IMR-90 (cell line): ENCODE results near the gene PKDCC. TPM values are rescaled to one million over a fixed set of nuclear protein-coding genes. Genes with fewer than 3 reads are reported as not detected.

Source experiments
- ATAC-seq: fragments of 200-7000 bp; cut with Tn5 transposase; 2 replicates; pipeline ENCODE4 v1.9.1; 2020; ENCODE audit warnings: low read depth, mild to moderate bottlenecking, moderate library complexity
- BruUV-seq: library from RNA; stranded (reverse); fragments of 400-500 nt; replicated peaks from 2 replicates; lab custom pipeline; 2021; lab: Mats Ljungman, UMichigan
- CTCF ChIA-PET: fragments of 300-600 bp; formaldehyde crosslinking; extraction: SDS; loops from one replicate; lab custom pipeline; 2021; ENCODE audit warnings: antibody characterized with exemption; lab: Yijun Ruan, JAX
- POLR2A ChIA-PET: fragments of 300-600 bp; sonication (Branson Sonifier 250); formaldehyde crosslinking; loops from one replicate; lab custom pipeline; 2022; ENCODE audit warnings: antibody characterized with exemption; ENCODE audit not compliant: unreplicated experiment; lab: Charles Lee
- DNase-seq: peaks from one replicate; pipeline ENCODE4 v3.0.0; 2013
- H2AFZ ChIP-seq: replicated peaks from 2 replicates; pipeline ENCODE3; 2013; ENCODE audit warnings: low read length, mild to moderate bottlenecking; ENCODE audit not compliant: poor library complexity
- H2AK5ac ChIP-seq: 2 replicates; pipeline ENCODE4 v1.6.1; 2013; ENCODE audit warnings: low read depth, low read length, inconsistent platforms
- H2AK9ac ChIP-seq: replicated peaks from 2 replicates; pipeline ENCODE3; 2013; ENCODE audit warnings: mild to moderate bottlenecking, low read depth, low read length, moderate library complexity; ENCODE audit not compliant: poor library complexity
- H2BK120ac ChIP-seq: 2 replicates; pipeline ENCODE4 v1.6.1; 2013; ENCODE audit warnings: low read depth, low read length, inconsistent platforms
- H2BK15ac ChIP-seq: 3 replicates; pipeline ENCODE4 v1.6.1; 2013; ENCODE audit warnings: low read depth, low read length, inconsistent platforms
- H2BK20ac ChIP-seq: 2 replicates; pipeline ENCODE4 v1.6.1; 2013; ENCODE audit warnings: low read depth, mild to moderate bottlenecking, inconsistent platforms, low read length, moderate library complexity
- H2BK5ac ChIP-seq: 2 replicates; pipeline ENCODE4 v1.6.1; 2013; ENCODE audit warnings: mild to moderate bottlenecking, low read depth, low read length, inconsistent platforms; ENCODE audit not compliant: poor library complexity, severe bottlenecking
- H3K14ac ChIP-seq: replicated peaks from 2 replicates; pipeline ENCODE4 v1.6.1; 2013; ENCODE audit warnings: low read depth, low read length, inconsistent platforms
- H3K18ac ChIP-seq: 2 replicates; pipeline ENCODE4 v1.6.1; 2013; ENCODE audit warnings: low read depth, low read length, control low read depth
- H3K23ac ChIP-seq: 2 replicates; pipeline ENCODE4 v1.6.1; 2013; ENCODE audit warnings: low read depth, low read length, inconsistent platforms
- H3K27ac ChIP-seq: 2 replicates; pipeline ENCODE4 v1.5.1; 2013; ENCODE audit warnings: mild to moderate bottlenecking, control low read depth, low read length; ENCODE audit not compliant: insufficient read depth
- H3K27me3 ChIP-seq: 2 replicates; pipeline ENCODE4 v1.6.1; 2013; ENCODE audit warnings: low read length; ENCODE audit not compliant: control insufficient read depth, insufficient read depth
- H3K36me3 ChIP-seq: 2 replicates; pipeline ENCODE4 v1.6.1; 2013; ENCODE audit warnings: low read length, mixed read lengths; ENCODE audit not compliant: control insufficient read depth, insufficient read depth
- H3K4ac ChIP-seq: 2 replicates; pipeline ENCODE4 v1.6.1; 2013; ENCODE audit warnings: low read depth, low read length, inconsistent platforms
- H3K4me1 ChIP-seq: 2 replicates; pipeline ENCODE4 v1.6.1; 2013; ENCODE audit warnings: low read length, mixed read lengths; ENCODE audit not compliant: control insufficient read depth, insufficient read depth
- H3K4me2 ChIP-seq: 2 replicates; pipeline ENCODE4 v1.6.1; 2013; ENCODE audit warnings: low read depth, mild to moderate bottlenecking, control low read depth, low read length, moderate library complexity
- H3K4me3 ChIP-seq: 2 replicates; pipeline ENCODE4 v1.5.1; 2013; ENCODE audit warnings: low read depth, mild to moderate bottlenecking, control low read depth, low read length, moderate library complexity; ENCODE audit not compliant: insufficient read depth
- H3K56ac ChIP-seq: 2 replicates; pipeline ENCODE4 v1.6.1; 2013; ENCODE audit warnings: low read length, inconsistent platforms; ENCODE audit not compliant: insufficient read depth; ENCODE audit errors: extremely low read depth
- H3K79me1 ChIP-seq, 2 experiments: 2 replicates each; pipeline ENCODE4 v1.6.1; 2013; ENCODE audit warnings: low read length in 2 of 2, inconsistent platforms in 1 of 2, low read depth in 1 of 2
- H3K9ac ChIP-seq: 2 replicates; pipeline ENCODE4 v1.6.1; 2013; ENCODE audit warnings: low read depth, low read length, control low read depth
- H3K9me1 ChIP-seq: 2 replicates; pipeline ENCODE4 v1.6.1; 2013; ENCODE audit warnings: low read length, inconsistent platforms; ENCODE audit not compliant: insufficient read depth
- H3K9me3 ChIP-seq: 2 replicates; pipeline ENCODE4 v1.6.1; 2013; ENCODE audit warnings: low read length; ENCODE audit not compliant: control insufficient read depth, insufficient read depth
- H4K20me1 ChIP-seq: 2 replicates; pipeline ENCODE4 v1.6.1; 2013; ENCODE audit warnings: low read length, inconsistent platforms; ENCODE audit not compliant: insufficient read depth
- H4K5ac ChIP-seq: 2 replicates; pipeline ENCODE4 v1.6.1; 2013; ENCODE audit warnings: mild to moderate bottlenecking, low read depth, low read length, control low read depth
- H4K8ac ChIP-seq, 2 experiments: 2 replicates each; pipeline ENCODE4 v1.6.1; 2013; ENCODE audit warnings: low read depth in 2 of 2, low read length in 2 of 2, control low read depth in 1 of 2, inconsistent platforms in 1 of 2
- H4K91ac ChIP-seq: 2 replicates; pipeline ENCODE4 v1.6.1; 2013; ENCODE audit warnings: low read depth, low read length, inconsistent platforms; ENCODE audit not compliant: insufficient read depth
- CEBPB ChIP-seq: IDR thresholded peaks from 2 replicates; pipeline ENCODE4 v1.6.1; 2012; ENCODE audit warnings: low read depth, low read length, improper control_type of control experiment
- MAFK ChIP-seq: IDR thresholded peaks from 2 replicates; pipeline ENCODE4 v1.6.1; 2012; ENCODE audit warnings: low read depth, low read length, improper control_type of control experiment
- MXI1 ChIP-seq: IDR thresholded peaks from 2 replicates; pipeline ENCODE4 v1.6.1; 2012; ENCODE audit warnings: low read depth, mild to moderate bottlenecking, low read length, moderate library complexity, borderline replicate concordance
- POLR2A ChIP-seq: IDR thresholded peaks from 2 replicates; pipeline ENCODE4 v1.6.1; 2012; ENCODE audit warnings: mild to moderate bottlenecking, low read depth, low read length
- WGBS, 2 experiments: methylation state at CpG; one replicate each; pipeline versions ENCODE4 v1.1.5 to v1.1.7; 2013; ENCODE audit warnings: missing lambda C conversion rate in 2 of 2; ENCODE audit not compliant: insufficient read length in 1 of 2; ENCODE audit errors: extremely low coverage in 2 of 2; 5-methylcytosine and 5-hydroxymethylcytosine counted together
- dilution Hi-C: fragments of 300-500 bp; cut with HindIII; formaldehyde crosslinking; loops from one replicate; pipeline ENCODE4 v1.14.3; 2018; ENCODE audit warnings: low sequenced_read_pairs; ENCODE audit not compliant: unreplicated experiment
- in situ Hi-C: fragments of 300-500 bp; cut with MboI; formaldehyde crosslinking; loops from 3 replicates; pipeline ENCODE4 v1.14.3; 2019; ENCODE audit warnings: low sequenced_read_pairs, inconsistent platforms, mixed read lengths
- intact Hi-C: fragments of 100-400 bp; cut with micrococcal nuclease; formaldehyde crosslinking; loops from 2 replicates; pipeline ENCODE4 v1.10.0; 2022
- polyA plus RNA-seq, 3 experiments: library from polyadenylated mRNA; depleted of rRNA; stranded (reverse); fragments of >200 nt; gene quantifications; 2 replicates each; pipeline ENCODE4 v1.2.3, GENCODE V29; 2012; ENCODE audit warnings: low replicate concordance in 1 of 3
- total RNA-seq: library from RNA; depleted of rRNA; stranded (reverse); fragments of >200 nt; gene quantifications from 2 replicates; pipeline ENCODE4 v1.2.3, GENCODE V29; 2012

Gene PKDCC
- total and polyA plus RNA-seq, 2 of the 4 experiments (the other 2 are of a cell fraction): 55.6 to 95.7 TPM

DNA sequence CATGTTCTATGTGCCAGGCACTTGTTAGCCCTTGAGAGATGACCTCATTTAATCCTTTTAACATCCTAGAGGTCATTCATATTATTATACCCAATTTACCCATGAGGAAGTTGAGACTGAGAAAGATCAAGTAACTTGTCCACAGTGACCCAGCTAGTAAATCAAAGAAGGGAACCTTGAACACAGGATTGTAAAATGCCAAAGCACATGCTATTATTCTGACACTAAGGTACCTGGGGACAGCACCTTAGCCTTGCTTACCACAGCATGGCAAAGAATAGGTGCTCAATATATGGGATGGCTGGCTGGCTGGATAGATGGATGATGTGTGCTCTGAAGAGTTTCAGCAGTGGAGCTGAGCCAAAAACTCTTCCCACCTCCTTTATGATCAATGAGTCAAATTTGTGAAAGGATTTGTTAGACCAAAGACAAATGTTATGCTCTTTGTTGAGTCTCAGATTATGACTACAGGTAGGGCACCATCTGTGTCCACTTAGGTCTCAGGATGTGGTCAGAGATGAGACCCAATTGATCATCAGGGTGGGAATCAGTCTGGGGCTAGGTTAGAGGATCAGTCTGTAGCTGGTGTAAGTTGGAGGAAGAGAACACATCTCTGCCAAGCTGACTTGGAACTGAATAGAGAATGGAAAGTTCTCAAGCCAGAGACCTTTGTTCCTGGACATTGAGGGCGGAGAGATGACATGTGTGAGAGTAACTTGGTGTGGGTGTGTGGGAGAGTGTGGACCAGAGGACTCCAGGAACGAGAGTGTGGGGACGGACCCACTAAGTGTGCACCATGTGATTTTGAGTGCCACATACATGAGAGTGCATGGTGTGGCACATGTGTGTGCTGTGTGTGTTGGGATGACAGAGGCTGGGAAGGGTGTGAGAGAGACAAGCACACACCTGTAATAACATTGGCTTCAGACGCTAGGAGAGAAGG, 16.3 kb upstream of the PKDCC start:
- no peak overlapping the region for H3K56ac ChIP-seq
- no peaks in the 10 kb centered on the region for H4K20me1 ChIP-seq
- H2AK5ac ChIP-seq: 0 out of 2 replicates have a peak overlapping the region, but pooled peaks have one; percentile 28
- BruUV-seq: no TSS peak
- H3K23ac ChIP-seq: no peak overlapping the region
- H3K4me3 ChIP-seq: no peak overlapping the region
- peak overlapping the region; percentile 5; the same call in 1 of the 2 replicates for H3K4ac ChIP-seq
- H3K79me1 ChIP-seq: no peaks in the 10 kb centered on the region
- no peak for ATAC-seq
- no peaks in the 10 kb centered on the region for H3K9me3 ChIP-seq
- H3K27me3 ChIP-seq: peaks cover 5% of the 10 kb centered on the region
- no peak for TF ChIP-seq POLR2A
- no peak for TF ChIP-seq CEBPB
- TF ChIP-seq MXI1: no peak
- no peak for TF ChIP-seq MAFK
- H2BK120ac ChIP-seq: no peak overlapping the region
- no peak overlapping the region for H3K14ac ChIP-seq
- no peak overlapping the region for H3K9ac ChIP-seq
- no peak overlapping the region for H4K5ac ChIP-seq
- H3K4me2 ChIP-seq: no peak overlapping the region
- CTCF ChIA-PET: interaction anchor here (0.6 kb wide), 1 partner anchor 13 kb away, joined by 3 read pairs; no protein-coding TSS in a partner anchor
- 0 out of 2 replicates have a peak, but pooled peaks cover 3% of the 10 kb centered on the region for H3K9me1 ChIP-seq
- no peak overlapping the region for H3K18ac ChIP-seq
- no peak overlapping the region for H3K27ac ChIP-seq
- H2BK5ac ChIP-seq: no peak overlapping the region
- intact Hi-C loops (no loop called here), in situ Hi-C loops (no loop called here), dilution Hi-C loops (no loop called here)
- no peak overlapping the region for H2BK20ac ChIP-seq
- no peaks in the 10 kb centered on the region for H3K36me3 ChIP-seq
- H2AFZ ChIP-seq: no peak overlapping the region
- WGBS, 2 experiments: 63% methylated on average over 1 of the region's 4 CpGs; no CpG with 5 or more reads in 1 of the 2 experiments
- no peak for DNase-seq
- H4K91ac ChIP-seq: no peak overlapping the region
- H2AK9ac ChIP-seq: no peak overlapping the region
- no peak overlapping the region for H2BK15ac ChIP-seq
- H3K4me1 ChIP-seq: peaks cover 4% of the 10 kb centered on the region; the same call in 1 of the 2 replicates
- POLR2A ChIA-PET: no interaction called here
- H4K8ac ChIP-seq: no peak overlapping the region
